ENCODE data around the gene ZNF280D.

Gene ZNF280D

GRCh38 chr15:56732135-56732885 lies 999 bp downstream of the ZNF280D start:
- H3K4me1 ChIP-seq (ENCODE audit: control insufficient read depth, insufficient read depth, low read length) = peaks cover 64% of the 10 kb centered on the region
- H3K36me3 ChIP-seq (ENCODE audit: control insufficient read depth, insufficient read depth, low read length, severe bottlenecking) = no peaks in the 10 kb centered on the region
- no peaks in the 10 kb centered on the region for H3K9me3 ChIP-seq (ENCODE audit: control insufficient read depth, low read length)
- peak; percentile 80 for DNase-seq (ENCODE audit: low read depth)
- H3K9ac ChIP-seq (ENCODE audit: low read length) = peak overlapping the region; percentile 92
- no peaks in the 10 kb centered on the region for H3K27me3 ChIP-seq (replicated peaks; ENCODE audit: control insufficient read depth, insufficient read depth, low read length)
- H3K4me3 ChIP-seq (ENCODE audit: low read length) = peak overlapping the region; percentile 84

GRCh38 chr15:56731548-56731947 lies 1.8 kb downstream of the ZNF280D start:
- H3K4me3 ChIP-seq (ENCODE audit: low read length) = peak overlapping the region; percentile 84
- H3K4me1 ChIP-seq (ENCODE audit: control insufficient read depth, insufficient read depth, low read length) = peaks cover 57% of the 10 kb centered on the region
- H3K9ac ChIP-seq (ENCODE audit: low read length) = peak overlapping the region; percentile 92
- H3K9me3 ChIP-seq (ENCODE audit: control insufficient read depth, low read length) = no peaks in the 10 kb centered on the region
- no peak for DNase-seq (ENCODE audit: low read depth)
- H3K36me3 ChIP-seq (ENCODE audit: control insufficient read depth, insufficient read depth, low read length, severe bottlenecking) = no peaks in the 10 kb centered on the region
- no peaks in the 10 kb centered on the region for H3K27me3 ChIP-seq (replicated peaks; ENCODE audit: control insufficient read depth, insufficient read depth, low read length)

GRCh38 chr15:56729561-56729960 lies 3.7 kb downstream of the ZNF280D start:
- Histone ChIP-seq H3K9ac (ENCODE audit: low read length) (no peak overlapping the region), H3K4me3 (ENCODE audit: low read length) (no peak overlapping the region), H3K36me3 (ENCODE audit: control insufficient read depth, insufficient read depth, low read length, severe bottlenecking) (peaks cover 3% of the 10 kb centered on the region), H3K9me3 (ENCODE audit: control insufficient read depth, low read length) (no peaks in the 10 kb centered on the region), H3K4me1 (ENCODE audit: control insufficient read depth, insufficient read depth, low read length) (peaks cover 47% of the 10 kb centered on the region), H3K27me3 (replicated peaks; ENCODE audit: control insufficient read depth, insufficient read depth, low read length) (no peaks in the 10 kb centered on the region)
- DNase-seq (ENCODE audit: low read depth) = no peak

- no peak overlapping the region for H3K4me3 ChIP-seq (ENCODE audit: low read length)
- H3K27me3 ChIP-seq (replicated peaks; ENCODE audit: control insufficient read depth, insufficient read depth, low read length) = no peaks in the 10 kb centered on the region
- no peak overlapping the region for H3K9ac ChIP-seq (ENCODE audit: low read length)
- peaks cover 19% of the 10 kb centered on the region for H3K4me1 ChIP-seq (ENCODE audit: control insufficient read depth, insufficient read depth, low read length)
- H3K9me3 ChIP-seq (ENCODE audit: control insufficient read depth, low read length) = no peaks in the 10 kb centered on the region
- no peak for DNase-seq (ENCODE audit: low read depth)
- H3K36me3 ChIP-seq (ENCODE audit: control insufficient read depth, insufficient read depth, low read length, severe bottlenecking) = peaks cover 8% of the 10 kb centered on the region
These were observed 7.9 kb downstream of the ZNF280D start for GRCh38 chr15:56725386-56725785.

- H3K9me3 ChIP-seq (ENCODE audit: control insufficient read depth, low read length) = no peaks in the 10 kb centered on the region
- no peak for DNase-seq (ENCODE audit: low read depth)
- H3K27me3 ChIP-seq (replicated peaks; ENCODE audit: control insufficient read depth, insufficient read depth, low read length) = no peaks in the 10 kb centered on the region
- peaks cover 8% of the 10 kb centered on the region for H3K36me3 ChIP-seq (ENCODE audit: control insufficient read depth, insufficient read depth, low read length, severe bottlenecking)
- H3K9ac ChIP-seq (ENCODE audit: low read length) = no peak overlapping the region
- H3K4me3 ChIP-seq (ENCODE audit: low read length) = no peak overlapping the region
- H3K4me1 ChIP-seq (ENCODE audit: control insufficient read depth, insufficient read depth, low read length) = peaks cover 8% of the 10 kb centered on the region
These were observed 9.1 kb downstream of the ZNF280D start for GRCh38 chr15:56724232-56724631.

GRCh38 chr15:56723787-56724186 lies 9.5 kb downstream of the ZNF280D start:
- no peak for DNase-seq (ENCODE audit: low read depth)
- H3K36me3 ChIP-seq (ENCODE audit: control insufficient read depth, insufficient read depth, low read length, severe bottlenecking) = peaks cover 8% of the 10 kb centered on the region
- H3K4me3 ChIP-seq (ENCODE audit: low read length) = no peak overlapping the region
- H3K27me3 ChIP-seq (replicated peaks; ENCODE audit: control insufficient read depth, insufficient read depth, low read length) = no peaks in the 10 kb centered on the region
- H3K9me3 ChIP-seq (ENCODE audit: control insufficient read depth, low read length) = no peaks in the 10 kb centered on the region
- H3K9ac ChIP-seq (ENCODE audit: low read length) = no peak overlapping the region
- peaks cover 3% of the 10 kb centered on the region for H3K4me1 ChIP-seq (ENCODE audit: control insufficient read depth, insufficient read depth, low read length)

GRCh38 chr15:56719774-56720555 lies 13.3 kb downstream of the ZNF280D start:
- Histone ChIP-seq H3K9me3 (ENCODE audit: control insufficient read depth, low read length) (no peaks in the 10 kb centered on the region), H3K4me1 (ENCODE audit: control insufficient read depth, insufficient read depth, low read length) (no peaks in the 10 kb centered on the region), H3K9ac (ENCODE audit: low read length) (no peak overlapping the region), H3K27me3 (replicated peaks; ENCODE audit: control insufficient read depth, insufficient read depth, low read length) (no peaks in the 10 kb centered on the region), H3K36me3 (ENCODE audit: control insufficient read depth, insufficient read depth, low read length, severe bottlenecking) (peaks cover 7% of the 10 kb centered on the region), H3K4me3 (ENCODE audit: low read length) (no peak overlapping the region)
- no peak for DNase-seq (ENCODE audit: low read depth)

GRCh38 chr15:56719021-56719612 lies 14.2 kb downstream of the ZNF280D start:
- no peak for DNase-seq (ENCODE audit: low read depth)
- Histone ChIP-seq H3K36me3 (ENCODE audit: control insufficient read depth, insufficient read depth, low read length, severe bottlenecking) (peaks cover 5% of the 10 kb centered on the region), H3K27me3 (replicated peaks; ENCODE audit: control insufficient read depth, insufficient read depth, low read length) (no peaks in the 10 kb centered on the region), H3K9me3 (ENCODE audit: control insufficient read depth, low read length) (no peaks in the 10 kb centered on the region), H3K4me3 (ENCODE audit: low read length) (no peak overlapping the region), H3K4me1 (ENCODE audit: control insufficient read depth, insufficient read depth, low read length) (no peaks in the 10 kb centered on the region), H3K9ac (ENCODE audit: low read length) (no peak overlapping the region)

GRCh38 chr15:56718560-56718959 lies 14.7 kb downstream of the ZNF280D start:
- no peak for DNase-seq (ENCODE audit: low read depth)
- H3K9ac ChIP-seq (ENCODE audit: low read length) = no peak overlapping the region
- H3K4me1 ChIP-seq (ENCODE audit: control insufficient read depth, insufficient read depth, low read length) = no peaks in the 10 kb centered on the region
- H3K36me3 ChIP-seq (ENCODE audit: control insufficient read depth, insufficient read depth, low read length, severe bottlenecking) = peaks cover 2% of the 10 kb centered on the region
- no peaks in the 10 kb centered on the region for H3K27me3 ChIP-seq (replicated peaks; ENCODE audit: control insufficient read depth, insufficient read depth, low read length)
- H3K4me3 ChIP-seq (ENCODE audit: low read length) = no peak overlapping the region
- no peaks in the 10 kb centered on the region for H3K9me3 ChIP-seq (ENCODE audit: control insufficient read depth, low read length)

- no peak for DNase-seq (ENCODE audit: low read depth)
- Histone ChIP-seq H3K9ac (ENCODE audit: low read length) (no peak overlapping the region), H3K9me3 (ENCODE audit: control insufficient read depth, low read length) (no peaks in the 10 kb centered on the region), H3K36me3 (ENCODE audit: control insufficient read depth, insufficient read depth, low read length, severe bottlenecking) (no peaks in the 10 kb centered on the region), H3K27me3 (replicated peaks; ENCODE audit: control insufficient read depth, insufficient read depth, low read length) (no peaks in the 10 kb centered on the region), H3K4me3 (ENCODE audit: low read length) (no peak overlapping the region), H3K4me1 (ENCODE audit: control insufficient read depth, insufficient read depth, low read length) (no peaks in the 10 kb centered on the region)
These were observed 17.0 kb downstream of the ZNF280D start for GRCh38 chr15:56716334-56716733.

GRCh38 chr15:56715220-56715619 lies 18.1 kb downstream of the ZNF280D start:
- H3K36me3 ChIP-seq (ENCODE audit: control insufficient read depth, insufficient read depth, low read length, severe bottlenecking) = no peaks in the 10 kb centered on the region
- H3K4me1 ChIP-seq (ENCODE audit: control insufficient read depth, insufficient read depth, low read length) = no peaks in the 10 kb centered on the region
- H3K9ac ChIP-seq (ENCODE audit: low read length) = no peak overlapping the region
- H3K4me3 ChIP-seq (ENCODE audit: low read length) = no peak overlapping the region
- H3K27me3 ChIP-seq (replicated peaks; ENCODE audit: control insufficient read depth, insufficient read depth, low read length) = no peaks in the 10 kb centered on the region
- no peak for DNase-seq (ENCODE audit: low read depth)
- no peaks in the 10 kb centered on the region for H3K9me3 ChIP-seq (ENCODE audit: control insufficient read depth, low read length)

Data from adipocyte (in vitro differentiated cells).